Prostate gland (tissue), 2 donors: ENCODE results near the gene MUSK.

Source experiments
- POLR2AphosphoS5 ChIP-seq: sonication (generic); formaldehyde crosslinking; IDR thresholded peaks from one replicate; pipeline ENCODE4 v1.6.1; 2017; ENCODE audit warnings: antibody characterized with exemption
- TF ChIP-seq, protein P1 (sequence below), 4 experiments: fragments of 200-600 bp in 2 of 4; fragments of 450-650 bp in 2 of 4; sonication (generic) in 2 of 4; IDR thresholded peaks; 1 replicate in 3 of 4; 2 replicates in 1 of 4; pipeline ENCODE4 v1.5.1; 2016 to 2019; ENCODE audit warnings: antibody characterized with exemption in 4 of 4, mild to moderate bottlenecking in 2 of 4, moderate library complexity in 2 of 4

DNA sequence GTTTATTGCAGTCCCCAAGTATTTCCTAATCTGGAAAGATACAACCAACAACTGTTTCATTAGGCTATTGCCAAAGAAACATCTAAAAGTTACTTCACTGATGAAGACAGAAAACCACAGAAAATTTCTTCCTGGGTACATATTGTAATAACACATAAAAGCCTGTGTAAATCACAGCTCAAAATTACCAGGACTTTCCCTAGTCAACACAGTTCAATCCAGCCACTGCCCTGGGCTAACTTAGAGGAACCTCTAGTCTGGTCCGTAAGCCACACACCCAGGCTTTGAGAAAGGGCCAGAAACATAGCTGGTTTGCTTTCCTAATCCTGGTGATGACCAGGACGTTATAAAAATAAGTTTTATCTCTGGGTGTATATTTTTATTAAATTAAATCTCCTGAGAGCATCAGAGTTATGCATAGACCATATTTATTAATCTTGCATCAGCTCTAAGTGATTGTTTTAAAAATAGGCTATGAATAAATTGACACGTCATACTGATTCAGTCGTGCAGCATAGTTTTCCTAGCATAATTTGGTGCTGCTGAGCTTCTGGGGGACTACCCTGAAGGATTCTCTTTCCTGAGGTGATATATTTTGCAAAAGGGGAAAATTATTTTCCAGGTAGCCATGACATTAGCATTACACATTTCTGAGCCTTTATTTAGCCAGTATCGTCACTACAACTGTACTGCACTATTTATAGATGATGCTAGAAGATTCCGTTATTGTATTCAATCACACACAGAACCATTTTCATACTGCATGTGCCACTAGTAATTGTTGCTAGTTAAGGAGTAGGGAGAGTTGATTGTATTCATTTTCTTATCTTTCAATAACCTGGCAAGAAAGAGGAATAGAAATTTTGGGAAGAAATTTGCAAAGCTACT lies 12.6 kb upstream of the MUSK start:
- TF ChIP-seq, protein P1, sequence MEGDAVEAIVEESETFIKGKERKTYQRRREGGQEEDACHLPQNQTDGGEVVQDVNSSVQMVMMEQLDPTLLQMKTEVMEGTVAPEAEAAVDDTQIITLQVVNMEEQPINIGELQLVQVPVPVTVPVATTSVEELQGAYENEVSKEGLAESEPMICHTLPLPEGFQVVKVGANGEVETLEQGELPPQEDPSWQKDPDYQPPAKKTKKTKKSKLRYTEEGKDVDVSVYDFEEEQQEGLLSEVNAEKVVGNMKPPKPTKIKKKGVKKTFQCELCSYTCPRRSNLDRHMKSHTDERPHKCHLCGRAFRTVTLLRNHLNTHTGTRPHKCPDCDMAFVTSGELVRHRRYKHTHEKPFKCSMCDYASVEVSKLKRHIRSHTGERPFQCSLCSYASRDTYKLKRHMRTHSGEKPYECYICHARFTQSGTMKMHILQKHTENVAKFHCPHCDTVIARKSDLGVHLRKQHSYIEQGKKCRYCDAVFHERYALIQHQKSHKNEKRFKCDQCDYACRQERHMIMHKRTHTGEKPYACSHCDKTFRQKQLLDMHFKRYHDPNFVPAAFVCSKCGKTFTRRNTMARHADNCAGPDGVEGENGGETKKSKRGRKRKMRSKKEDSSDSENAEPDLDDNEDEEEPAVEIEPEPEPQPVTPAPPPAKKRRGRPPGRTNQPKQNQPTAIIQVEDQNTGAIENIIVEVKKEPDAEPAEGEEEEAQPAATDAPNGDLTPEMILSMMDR (IDR thresholded peaks at IDR 0.05) = no peak
- no peak for TF ChIP-seq POLR2AphosphoS5
